Natural killer cell (primary cell): Measurements from ENCODE around the gene UBAC2. TPM values are rescaled to one million over a fixed set of nuclear protein-coding genes. Genes with fewer than 3 reads are reported as not detected.

ENCODE experiments used
- ATAC-seq, 3 donors: fragments of 150-1000 bp in 2 of 3; fragments of 200-7000 bp in 1 of 3; cut with Tn5 transposase; 1 replicate in 1 of 3; 2 replicates in 2 of 3; pipeline ENCODE4 v1.10.0; 2021; ENCODE audit warnings: mild to moderate bottlenecking in 2 of 3, moderate library complexity in 2 of 3
- DNase-seq, 2 donors: peaks; one replicate each; pipeline versions ENCODE4 v3.0.0 to v3.0.0-alpha.2; 2013 to 2021; ENCODE audit warnings: mixed read lengths in 1 of 2
- H3K27ac ChIP-seq: one replicate; pipeline ENCODE4 v1.5.1; 2013; ENCODE audit warnings: mild to moderate bottlenecking, low read length
- H3K27me3 ChIP-seq: one replicate; pipeline ENCODE4 v1.6.1; 2013; ENCODE audit warnings: low read length; ENCODE audit not compliant: control insufficient read depth, insufficient read depth
- H3K36me3 ChIP-seq: one replicate; pipeline ENCODE4 v1.6.1; 2013; ENCODE audit warnings: low read length; ENCODE audit not compliant: control insufficient read depth, insufficient read depth
- H3K4me1 ChIP-seq: one replicate; pipeline ENCODE4 v1.6.1; 2013; ENCODE audit warnings: low read length; ENCODE audit not compliant: control insufficient read depth, insufficient read depth
- H3K4me3 ChIP-seq: one replicate; pipeline ENCODE4 v1.5.1; 2013; ENCODE audit warnings: low read length
- H3K9me3 ChIP-seq: one replicate; pipeline ENCODE4 v1.6.1; 2013; ENCODE audit warnings: low read length; ENCODE audit not compliant: control insufficient read depth, insufficient read depth
- H3K27ac Mint-ChIP-seq, 2 donors: one replicate each; pipeline ENCODE4 v1.8.0; 2022; ENCODE audit warnings: mild to moderate bottlenecking in 2 of 2, mixed read lengths in 2 of 2, moderate library complexity in 1 of 2
- H3K27me3 Mint-ChIP-seq, 2 donors: one replicate each; pipeline ENCODE4 v1.8.0; 2022; ENCODE audit warnings: low read depth in 2 of 2, mixed read lengths in 2 of 2
- H3K36me3 Mint-ChIP-seq: one replicate; pipeline ENCODE4 v1.8.0; 2022; ENCODE audit warnings: mixed read lengths
- H3K4me1 Mint-ChIP-seq, 2 donors: one replicate each; pipeline ENCODE4 v1.8.0; 2022; ENCODE audit warnings: mixed read lengths in 2 of 2
- H3K4me3 Mint-ChIP-seq: one replicate; pipeline ENCODE4 v1.8.0; 2022; ENCODE audit warnings: mild to moderate bottlenecking, moderate library complexity, mixed read lengths
- H3K9me3 Mint-ChIP-seq, 2 donors: one replicate each; pipeline ENCODE4 v1.8.0; 2022; ENCODE audit warnings: mixed read lengths in 2 of 2
- WGBS: methylation state at CpG from one replicate; pipeline ENCODE4 v1.1.7; 2013; ENCODE audit warnings: missing lambda C conversion rate; ENCODE audit not compliant: insufficient coverage; 5-methylcytosine and 5-hydroxymethylcytosine counted together
- intact Hi-C: fragments of 100-400 bp; cut with micrococcal nuclease; formaldehyde crosslinking; loops from one replicate; pipeline ENCODE4 v1.14.2; 2022
- total RNA-seq, 4 donors: library from RNA; stranded (reverse); fragments of 120-200 nt in 1 of 4; gene quantifications; one replicate each; pipeline versions ENCODE4 v1.2.3 to v1.2.4, GENCODE V29; 2013 to 2022
- TF ChIP-seq, protein P1 (sequence below): fragments of 200-600 bp; IDR thresholded peaks from one replicate; pipeline ENCODE4 v1.8.0; 2022; ENCODE audit warnings: antibody characterized with exemption

Gene UBAC2
- total RNA-seq, 3 donors from 2014 or later (not counting 1 experiment from before 2014, with no cell fraction given): 50.6 to 59.1 (median 56.4) TPM

DNA sequence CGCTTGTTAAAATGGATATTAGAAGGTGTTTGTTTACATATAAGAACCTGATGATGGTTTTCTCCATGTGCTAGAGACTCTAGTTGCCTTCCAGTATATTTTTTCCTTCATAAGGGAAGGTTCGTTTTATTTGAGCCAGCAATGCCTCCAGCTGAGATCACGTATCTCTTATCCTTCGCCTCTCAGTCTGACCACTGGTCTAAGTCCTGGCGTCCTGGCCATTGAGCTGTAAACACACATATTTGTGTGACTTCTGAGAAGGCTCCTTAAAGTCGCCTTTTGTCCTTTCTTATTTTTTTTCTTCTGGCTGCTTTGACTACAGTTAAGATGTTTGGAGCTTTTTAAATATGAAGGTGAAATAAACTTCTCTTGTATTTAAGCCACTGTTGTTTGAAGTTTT is 130.3 kb downstream of the UBAC2 start:
- H3K36me3 Mint-ChIP-seq: peaks cover 2% of the 10 kb centered on the region
- TF ChIP-seq, protein P1, sequence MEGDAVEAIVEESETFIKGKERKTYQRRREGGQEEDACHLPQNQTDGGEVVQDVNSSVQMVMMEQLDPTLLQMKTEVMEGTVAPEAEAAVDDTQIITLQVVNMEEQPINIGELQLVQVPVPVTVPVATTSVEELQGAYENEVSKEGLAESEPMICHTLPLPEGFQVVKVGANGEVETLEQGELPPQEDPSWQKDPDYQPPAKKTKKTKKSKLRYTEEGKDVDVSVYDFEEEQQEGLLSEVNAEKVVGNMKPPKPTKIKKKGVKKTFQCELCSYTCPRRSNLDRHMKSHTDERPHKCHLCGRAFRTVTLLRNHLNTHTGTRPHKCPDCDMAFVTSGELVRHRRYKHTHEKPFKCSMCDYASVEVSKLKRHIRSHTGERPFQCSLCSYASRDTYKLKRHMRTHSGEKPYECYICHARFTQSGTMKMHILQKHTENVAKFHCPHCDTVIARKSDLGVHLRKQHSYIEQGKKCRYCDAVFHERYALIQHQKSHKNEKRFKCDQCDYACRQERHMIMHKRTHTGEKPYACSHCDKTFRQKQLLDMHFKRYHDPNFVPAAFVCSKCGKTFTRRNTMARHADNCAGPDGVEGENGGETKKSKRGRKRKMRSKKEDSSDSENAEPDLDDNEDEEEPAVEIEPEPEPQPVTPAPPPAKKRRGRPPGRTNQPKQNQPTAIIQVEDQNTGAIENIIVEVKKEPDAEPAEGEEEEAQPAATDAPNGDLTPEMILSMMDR: no peak

DNA sequence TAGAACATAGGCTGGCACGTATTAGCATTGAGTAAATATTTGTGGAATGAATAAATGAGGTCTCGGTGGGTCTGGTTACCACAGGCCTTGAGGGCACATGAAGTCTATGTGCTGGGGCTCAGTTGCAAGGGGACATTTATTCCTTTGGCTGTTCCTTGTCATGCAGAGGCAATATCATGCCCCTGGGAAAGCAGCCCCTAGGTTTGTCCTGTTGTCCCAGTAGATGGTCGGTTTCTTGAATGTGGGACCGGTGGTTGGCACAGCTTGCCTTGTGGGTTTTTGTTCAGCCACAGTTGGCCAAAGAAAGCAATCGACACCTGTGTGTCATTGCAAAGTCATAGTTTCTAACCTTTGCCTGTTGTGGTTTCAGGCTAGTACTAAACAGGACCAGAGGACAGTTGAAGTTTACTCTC is 131.2 kb downstream of the UBAC2 start:
- Mint-ChIP-seq H3K4me3 (no peak overlapping the region), H3K36me3 (no peaks in the 10 kb centered on the region), H3K27ac (peak overlapping the region in 1 of 2 donors; percentile 34), H3K27me3 (no peaks in the 10 kb centered on the region), H3K4me1 (peaks cover 19 to 20% of the 10 kb centered on the region in 2 donors), H3K9me3 (no peaks in the 10 kb centered on the region)
- H3K27ac ChIP-seq: no peak overlapping the region
- WGBS: 36% methylated on average over 5 of the region's 5 CpGs
- intact Hi-C loops: no loop called here
- H3K4me1 ChIP-seq: peaks cover 12% of the 10 kb centered on the region
- no peaks in the 10 kb centered on the region for H3K27me3 ChIP-seq
- H3K9me3 ChIP-seq: no peaks in the 10 kb centered on the region
- peaks cover 27% of the 10 kb centered on the region for H3K36me3 ChIP-seq
- TF ChIP-seq, protein P1: no peak
- peak in 1 of 3 donors; percentile 21 for ATAC-seq
- no peak for DNase-seq
- no peak overlapping the region for H3K4me3 ChIP-seq

More for the DNA sequence above, 130.3 kb downstream of the UBAC2 start:
- Histone ChIP-seq H3K27me3 (no peaks in the 10 kb centered on the region), H3K4me1 (peaks cover 15% of the 10 kb centered on the region), H3K27ac (no peak overlapping the region), H3K4me3 (no peak overlapping the region), H3K9me3 (no peaks in the 10 kb centered on the region), H3K36me3 (peaks cover 27% of the 10 kb centered on the region)
- Mint-ChIP-seq H3K27me3 (no peaks in the 10 kb centered on the region), H3K27ac (no peak overlapping the region), H3K9me3 (no peaks in the 10 kb centered on the region), H3K4me3 (no peak overlapping the region), H3K4me1 (peaks cover 19 to 23% of the 10 kb centered on the region in 2 donors)
- DNase-seq (no peak), ATAC-seq (no peak)
- intact Hi-C loops: no loop called here
- 82% methylated on average over 6 of the region's 6 CpGs for WGBS

- Histone ChIP-seq H3K36me3 (peaks cover 26% of the 10 kb centered on the region), H3K27me3 (no peaks in the 10 kb centered on the region), H3K4me3 (no peak overlapping the region), H3K27ac (no peak overlapping the region), H3K9me3 (no peaks in the 10 kb centered on the region), H3K4me1 (peaks cover 12% of the 10 kb centered on the region)
- Mint-ChIP-seq H3K4me1 (peaks cover 19 to 21% of the 10 kb centered on the region in 2 donors), H3K27ac (no peak overlapping the region), H3K4me3 (no peak overlapping the region), H3K27me3 (no peaks in the 10 kb centered on the region), H3K9me3 (no peaks in the 10 kb centered on the region), H3K36me3 (no peaks in the 10 kb centered on the region)
- intact Hi-C loops: no loop called here
- DNase-seq (no peak), ATAC-seq (no peak)
- WGBS: 89% methylated on average over 9 of the region's 9 CpGs
- TF ChIP-seq, protein P1: no peak
Measured at GRCh38 chr13:99332456-99332855, 131.8 kb downstream of the UBAC2 start.

DNA sequence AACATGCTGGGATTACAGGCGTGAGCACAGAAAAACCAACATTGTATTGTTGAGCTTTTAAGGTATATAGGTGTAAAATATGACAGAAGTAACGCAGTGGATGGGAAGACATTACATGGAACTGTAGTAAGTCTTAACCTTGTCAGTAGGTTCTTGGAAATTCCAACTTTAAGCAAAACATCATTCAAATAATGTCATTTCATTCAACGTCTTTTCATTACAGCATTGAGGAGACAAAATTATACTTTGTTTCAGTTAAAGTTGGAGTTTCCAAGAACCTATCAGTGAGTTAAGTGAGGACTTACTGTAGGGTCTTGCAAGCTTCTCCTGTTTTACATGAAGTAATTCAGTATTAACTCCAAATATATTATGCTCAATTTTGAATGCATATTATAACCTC is 133.6 kb downstream of the UBAC2 start:
- H3K27ac ChIP-seq: no peak overlapping the region

More for the DNA sequence above, 133.6 kb downstream of the UBAC2 start:
- Mint-ChIP-seq H3K9me3 (no peaks in the 10 kb centered on the region), H3K4me3 (no peak overlapping the region), H3K27me3 (peaks cover 2 to 8% of the 10 kb centered on the region in 2 donors), H3K36me3 (no peaks in the 10 kb centered on the region), H3K4me1 (peaks cover 26 to 32% of the 10 kb centered on the region in 2 donors), H3K27ac (no peak overlapping the region)
- ATAC-seq (no peak), DNase-seq (no peak)
- Histone ChIP-seq H3K4me1 (peaks cover 16% of the 10 kb centered on the region), H3K9me3 (no peaks in the 10 kb centered on the region), H3K27me3 (no peaks in the 10 kb centered on the region), H3K4me3 (no peak overlapping the region), H3K36me3 (peaks cover 16% of the 10 kb centered on the region)
- 100% methylated on average over 1 of the region's 3 CpGs for WGBS
- intact Hi-C loops: no loop called here
- TF ChIP-seq, protein P1: no peak
